CD4-positive, CD25-positive, alpha-beta regulatory T cell (primary cell): ENCODE measurements around the gene ZKSCAN7. TPM values are rescaled to one million over a fixed set of nuclear protein-coding genes. Genes with fewer than 3 reads are reported as not detected.

ENCODE experiments used
- ATAC-seq, 2 donors: fragments of 150-1000 bp; cut with Tn5 transposase; one replicate each; pipeline ENCODE4 v1.10.0; 2021; ENCODE audit warnings: low read depth in 2 of 2, moderate number of reproducible peaks in 2 of 2, moderate library complexity in 1 of 2
- DNase-seq, 3 donors: peaks; one replicate each; pipeline versions ENCODE4 v3.0.0 to v3.0.0-alpha.2; 2012 to 2022; ENCODE audit warnings: mixed read lengths in 1 of 3
- H3K27ac ChIP-seq: one replicate; pipeline ENCODE4 v1.7.0; 2013; ENCODE audit warnings: mild to moderate bottlenecking, low read length; ENCODE audit not compliant: insufficient read depth, poor library complexity, severe bottlenecking
- H3K27me3 ChIP-seq: one replicate; pipeline ENCODE4 v1.7.0; 2013; ENCODE audit warnings: low read length; ENCODE audit not compliant: control insufficient read depth, insufficient read depth
- H3K36me3 ChIP-seq: one replicate; pipeline ENCODE4 v1.7.0; 2013; ENCODE audit warnings: mild to moderate bottlenecking, low read length, moderate library complexity; ENCODE audit not compliant: control insufficient read depth, insufficient read depth
- H3K4me1 ChIP-seq: 2 replicates; pipeline ENCODE4 v1.7.0; 2013; ENCODE audit warnings: mild to moderate bottlenecking, low read length; ENCODE audit not compliant: insufficient read depth, control insufficient read depth, poor library complexity, severe bottlenecking
- H3K4me3 ChIP-seq: one replicate; pipeline ENCODE4 v1.7.0; 2013; ENCODE audit warnings: low read depth, mild to moderate bottlenecking, low read length, moderate library complexity
- H3K9me3 ChIP-seq, 2 experiments: 1 replicate in 1 of 2; 2 replicates in 1 of 2; pipeline ENCODE4 v1.7.0; 2013; ENCODE audit warnings: low read length in 2 of 2, mild to moderate bottlenecking in 1 of 2, moderate library complexity in 1 of 2; ENCODE audit not compliant: control insufficient read depth in 2 of 2
- H3K27ac Mint-ChIP-seq, 3 donors: one replicate each; pipeline ENCODE4 v1.8.0; 2020 to 2022; ENCODE audit warnings: mild to moderate bottlenecking in 3 of 3, mixed read lengths in 3 of 3, moderate library complexity in 2 of 3
- H3K27me3 Mint-ChIP-seq: one replicate; pipeline ENCODE4 v1.8.0; 2022; ENCODE audit warnings: mild to moderate bottlenecking, mixed read lengths
- H3K36me3 Mint-ChIP-seq: one replicate; pipeline ENCODE4 v1.8.0; 2020; ENCODE audit warnings: mixed read lengths
- H3K4me1 Mint-ChIP-seq, 4 donors: one replicate each; pipeline ENCODE4 v1.8.0; 2020 to 2022; ENCODE audit warnings: mixed read lengths in 4 of 4, mild to moderate bottlenecking in 1 of 4
- H3K4me3 Mint-ChIP-seq, 4 donors: one replicate each; pipeline ENCODE4 v1.8.0; 2020 to 2022; ENCODE audit warnings: mild to moderate bottlenecking in 4 of 4, mixed read lengths in 4 of 4, moderate library complexity in 3 of 4
- H3K9me3 Mint-ChIP-seq, 7 donors: one replicate each; pipeline ENCODE4 v1.8.0; 2020 to 2022; ENCODE audit warnings: mixed read lengths in 7 of 7, mild to moderate bottlenecking in 3 of 7, moderate library complexity in 2 of 7
- polyA plus RNA-seq, 4 donors: library from polyadenylated mRNA; unstranded; fragments of 300-500 nt; fragmentation: Illumina TruSeq; gene quantifications; one replicate each; pipeline ENCODE4 v1.2.3, GENCODE V29; 2021
- total RNA-seq: library from RNA; stranded (reverse); gene quantifications from one replicate; pipeline ENCODE4 v1.2.3, GENCODE V29; 2022

The ZKSCAN7 gene
- total and polyA plus RNA-seq, 5 donors from 2014 or later = 1.2 to 3.0 (median 1.7) TPM

GRCh38 chr3:44596621-44597020 is 41.6 kb downstream of the ZKSCAN7 start:
- H3K4me1 Mint-ChIP-seq = peaks cover 0 to under 1% (median 0%) of the 10 kb centered on the region in 4 donors
- no peak for DNase-seq
- H3K4me3 ChIP-seq = no peak overlapping the region
- H3K36me3 ChIP-seq = no peaks in the 10 kb centered on the region
- H3K9me3 ChIP-seq = peaks cover 12 to 23% of the 10 kb centered on the region in 2 experiments
- no peak overlapping the region for H3K27ac ChIP-seq
- no peak overlapping the region for H3K4me3 Mint-ChIP-seq
- ATAC-seq = no peak
- peaks cover 0 to 30% (median 14%) of the 10 kb centered on the region in 7 donors for H3K9me3 Mint-ChIP-seq
- H3K27ac Mint-ChIP-seq = no peak overlapping the region
- H3K27me3 Mint-ChIP-seq = peaks cover 6% of the 10 kb centered on the region
- H3K27me3 ChIP-seq = no peaks in the 10 kb centered on the region
- no peaks in the 10 kb centered on the region for H3K36me3 Mint-ChIP-seq
- H3K4me1 ChIP-seq = no peaks in the 10 kb centered on the region

GRCh38 chr3:44601749-44602148 is 46.8 kb downstream of the ZKSCAN7 start:
- no peak overlapping the region for H3K4me3 Mint-ChIP-seq
- H3K4me3 ChIP-seq = no peak overlapping the region
- H3K36me3 Mint-ChIP-seq = no peaks in the 10 kb centered on the region
- no peaks in the 10 kb centered on the region for H3K4me1 ChIP-seq
- no peaks in the 10 kb centered on the region for H3K36me3 ChIP-seq
- no peaks in the 10 kb centered on the region for H3K27me3 ChIP-seq
- peaks cover 0 to 9% (median 3%) of the 10 kb centered on the region in 7 donors for H3K9me3 Mint-ChIP-seq
- H3K27ac ChIP-seq = no peak overlapping the region
- no peak overlapping the region for H3K27ac Mint-ChIP-seq
- H3K27me3 Mint-ChIP-seq = peaks cover 5% of the 10 kb centered on the region
- ATAC-seq (no peak), DNase-seq (no peak)
- peaks cover 0 to 3% (median 0%) of the 10 kb centered on the region in 4 donors for H3K4me1 Mint-ChIP-seq
- H3K9me3 ChIP-seq = no peaks in the 10 kb centered on the region

- no peaks in the 10 kb centered on the region for H3K27me3 ChIP-seq
- no peak overlapping the region for H3K27ac Mint-ChIP-seq
- no peaks in the 10 kb centered on the region for H3K9me3 ChIP-seq
- no peak overlapping the region for H3K27ac ChIP-seq
- H3K9me3 Mint-ChIP-seq = peaks cover 0 to 2% (median 0%) of the 10 kb centered on the region in 7 donors
- H3K4me1 ChIP-seq = no peaks in the 10 kb centered on the region
- no peaks in the 10 kb centered on the region for H3K36me3 ChIP-seq
- H3K36me3 Mint-ChIP-seq = peaks cover 5% of the 10 kb centered on the region
- no peak for ATAC-seq
- no peak overlapping the region for H3K4me3 Mint-ChIP-seq
- no peak for DNase-seq
- H3K4me1 Mint-ChIP-seq = peaks cover 0 to 2% (median 0%) of the 10 kb centered on the region in 4 donors
- no peak overlapping the region for H3K4me3 ChIP-seq
- H3K27me3 Mint-ChIP-seq = peaks cover 20% of the 10 kb centered on the region
Measured at GRCh38 chr3:44612678-44613077, 57.7 kb downstream of the ZKSCAN7 start.

Other genes with a start within 250 kb of the ZKSCAN7 start
- 8.5 TPM for gene TCAIM, start 216.4 kb upstream of the ZKSCAN7 start, total RNA-seq
- 10 to 100 TPM; 13.1 to 19.0 (median 18.0) TPM for gene TCAIM, start 216.4 kb upstream of the ZKSCAN7 start, polyA plus RNA-seq
- 14.5 TPM for gene ZNF445, start 77.5 kb upstream of the ZKSCAN7 start, total RNA-seq
- gene ZNF445, start 77.5 kb upstream of the ZKSCAN7 start, polyA plus RNA-seq = 1 to 10 TPM in 3 of 4 donors, under 1 TPM in 1; 0.79 to 3.9 (median 3.3) TPM
- gene ZNF660, start 29.8 kb downstream of the ZKSCAN7 start, total RNA-seq = not detected
- gene ZNF660, start 29.8 kb downstream of the ZKSCAN7 start, polyA plus RNA-seq = under 1 TPM in 1 of 4 donors, not detected in 3; 0.83 TPM
- 6.6 TPM for gene ZNF197, start 69.8 kb downstream of the ZKSCAN7 start, total RNA-seq
- gene ZNF197, start 69.8 kb downstream of the ZKSCAN7 start, polyA plus RNA-seq = 1 to 10 TPM; 3.7 to 4.9 (median 4.3) TPM
- gene ZNF35, start 93.5 kb downstream of the ZKSCAN7 start, total RNA-seq = 0.96 TPM
- gene ZNF35, start 93.5 kb downstream of the ZKSCAN7 start, polyA plus RNA-seq = 1 to 10 TPM in 1 of 4 donors, under 1 TPM in 2, not detected in 1; 0.52 to 1.2 (median 0.87) TPM
- 0.94 TPM for gene ZNF502, start 157.5 kb downstream of the ZKSCAN7 start, total RNA-seq
- gene ZNF502, start 157.5 kb downstream of the ZKSCAN7 start, polyA plus RNA-seq = 1 to 10 TPM; 1.3 to 4.2 (median 1.8) TPM
- gene ZNF501, start 174.4 kb downstream of the ZKSCAN7 start, total RNA-seq = 0.67 TPM
- gene ZNF501, start 174.4 kb downstream of the ZKSCAN7 start, polyA plus RNA-seq = 1 to 10 TPM; 1.8 to 2.9 (median 2.5) TPM
- gene KIAA1143, start 206.4 kb downstream of the ZKSCAN7 start, total RNA-seq = 31.3 TPM
- gene KIAA1143, start 206.4 kb downstream of the ZKSCAN7 start, polyA plus RNA-seq = 10 to 100 TPM; 22.8 to 30.9 (median 27.9) TPM
- 1.1 TPM for gene KIF15, start 206.6 kb downstream of the ZKSCAN7 start, total RNA-seq
- gene KIF15, start 206.6 kb downstream of the ZKSCAN7 start, polyA plus RNA-seq = under 1 TPM; 0.27 to 0.90 (median 0.55) TPM